Mononuclear cell (primary cell): ENCODE results near the gene UST. TPM values are rescaled to one million over a fixed set of nuclear protein-coding genes. Genes with fewer than 3 reads are reported as not detected.

Source experiments
- H3K27me3 ChIP-seq: 2 replicates; pipeline ENCODE4 v1.6.0; 2011; ENCODE audit warnings: low read length, control low read depth; ENCODE audit not compliant: insufficient read depth
- H3K4me1 ChIP-seq: 2 replicates; pipeline ENCODE4 v1.5.1; 2011; ENCODE audit warnings: mild to moderate bottlenecking, low read length, control low read depth; ENCODE audit not compliant: insufficient read depth
- H3K4me3 ChIP-seq: 2 replicates; pipeline ENCODE4 v1.5.1; 2011; ENCODE audit warnings: mild to moderate bottlenecking, low read length, moderate library complexity
- H3K9me3 ChIP-seq: 2 replicates; pipeline ENCODE4 v1.5.1; 2011; ENCODE audit warnings: low read depth, mild to moderate bottlenecking, control low read depth, low read length
- total RNA-seq: library from RNA; depleted of rRNA; stranded (reverse); fragments of >200 nt; gene quantifications from one replicate; pipeline ENCODE4 v1.2.3, GENCODE V29; 2012

Gene UST
- total RNA-seq, 1 donor: 1.5 TPM

DNA sequence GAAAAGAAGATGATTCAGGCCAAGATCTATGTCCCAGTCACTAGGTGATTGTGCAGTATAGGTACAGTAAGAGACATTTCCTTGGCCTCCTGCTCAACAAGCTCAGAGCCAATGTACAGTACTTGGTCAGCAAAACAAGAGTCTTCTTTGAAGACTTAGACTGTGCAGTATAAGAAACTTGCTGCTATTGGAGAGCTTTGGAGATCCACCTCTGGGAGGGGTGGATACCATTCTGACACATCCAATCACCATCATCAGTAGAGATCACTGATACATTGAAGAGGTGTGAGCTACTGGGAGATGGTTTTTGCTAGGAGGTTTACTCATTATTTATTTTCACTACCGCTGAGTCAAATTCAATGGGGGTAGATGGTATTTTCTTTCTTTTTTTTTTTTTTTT, 77.5 kb downstream of the UST start:
- Histone ChIP-seq H3K9me3 (no peaks in the 10 kb centered on the region), H3K27me3 (no peaks in the 10 kb centered on the region)

GRCh38 chr6:148824960-148825359, 78.1 kb downstream of the UST start:
- Histone ChIP-seq H3K9me3 (no peaks in the 10 kb centered on the region), H3K27me3 (no peaks in the 10 kb centered on the region), H3K4me3 (no peak overlapping the region), H3K4me1 (no peaks in the 10 kb centered on the region)

More for the DNA sequence above, 77.5 kb downstream of the UST start:
- no peaks in the 10 kb centered on the region for H3K4me1 ChIP-seq
- H3K4me3 ChIP-seq: no peak overlapping the region

GRCh38 chr6:148825492-148825891, 78.7 kb downstream of the UST start:
- Histone ChIP-seq H3K4me1 (peaks cover 3% of the 10 kb centered on the region), H3K4me3 (no peak overlapping the region), H3K9me3 (no peaks in the 10 kb centered on the region), H3K27me3 (no peaks in the 10 kb centered on the region)

DNA sequence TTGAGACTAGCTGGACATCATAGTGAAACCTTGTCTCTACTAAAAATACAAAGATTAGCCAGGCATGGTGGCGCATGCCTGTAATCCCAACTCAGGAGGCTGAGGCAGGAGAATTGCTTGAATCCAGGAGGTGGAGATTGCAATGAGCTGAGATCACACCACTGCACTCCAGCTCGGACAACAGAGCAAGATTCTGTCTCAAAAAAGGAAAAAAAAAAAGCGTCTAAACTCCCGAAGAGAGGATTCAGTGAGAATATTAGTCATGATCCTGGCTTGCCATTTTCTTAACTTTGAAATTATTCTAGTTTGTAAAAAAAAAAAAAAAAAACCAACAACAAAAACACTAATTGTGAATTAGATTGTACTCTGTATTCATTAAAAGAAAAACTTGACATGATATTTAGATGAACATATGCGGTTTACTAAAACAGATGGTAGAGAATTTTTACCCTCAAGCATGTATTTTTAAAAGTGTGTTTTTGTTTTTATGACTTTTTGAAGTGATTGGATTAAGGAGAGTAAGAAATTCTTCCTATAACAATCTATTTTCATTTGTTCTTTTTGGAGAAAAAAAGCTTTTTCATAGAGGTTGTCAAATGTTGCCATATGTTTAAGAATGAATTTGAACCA, 80.7 kb downstream of the UST start:
- Histone ChIP-seq H3K9me3 (no peaks in the 10 kb centered on the region), H3K4me3 (no peak overlapping the region), H3K4me1 (peaks cover 5% of the 10 kb centered on the region), H3K27me3 (no peaks in the 10 kb centered on the region)

DNA sequence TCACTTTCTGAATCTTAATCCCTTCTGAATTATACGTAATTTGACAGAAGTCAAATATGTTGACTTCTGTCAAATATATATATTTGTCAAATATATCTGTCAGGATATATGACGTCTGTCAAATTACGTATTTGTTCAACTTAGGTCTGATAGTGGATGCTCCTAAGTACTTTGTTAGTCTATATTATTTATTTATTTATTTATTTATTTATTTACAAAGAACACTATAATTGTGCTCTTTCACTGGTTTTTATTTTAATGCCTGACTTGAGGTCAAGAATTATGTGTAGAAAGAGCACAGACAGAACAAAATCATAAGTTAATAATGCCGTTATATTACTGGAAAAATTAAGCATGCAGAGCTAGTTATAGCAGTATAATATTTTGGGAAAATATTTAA, 81.2 kb downstream of the UST start:
- H3K4me1 ChIP-seq: peaks cover 5% of the 10 kb centered on the region
- H3K27me3 ChIP-seq: no peaks in the 10 kb centered on the region
- H3K9me3 ChIP-seq: no peaks in the 10 kb centered on the region
- H3K4me3 ChIP-seq: no peak overlapping the region

DNA sequence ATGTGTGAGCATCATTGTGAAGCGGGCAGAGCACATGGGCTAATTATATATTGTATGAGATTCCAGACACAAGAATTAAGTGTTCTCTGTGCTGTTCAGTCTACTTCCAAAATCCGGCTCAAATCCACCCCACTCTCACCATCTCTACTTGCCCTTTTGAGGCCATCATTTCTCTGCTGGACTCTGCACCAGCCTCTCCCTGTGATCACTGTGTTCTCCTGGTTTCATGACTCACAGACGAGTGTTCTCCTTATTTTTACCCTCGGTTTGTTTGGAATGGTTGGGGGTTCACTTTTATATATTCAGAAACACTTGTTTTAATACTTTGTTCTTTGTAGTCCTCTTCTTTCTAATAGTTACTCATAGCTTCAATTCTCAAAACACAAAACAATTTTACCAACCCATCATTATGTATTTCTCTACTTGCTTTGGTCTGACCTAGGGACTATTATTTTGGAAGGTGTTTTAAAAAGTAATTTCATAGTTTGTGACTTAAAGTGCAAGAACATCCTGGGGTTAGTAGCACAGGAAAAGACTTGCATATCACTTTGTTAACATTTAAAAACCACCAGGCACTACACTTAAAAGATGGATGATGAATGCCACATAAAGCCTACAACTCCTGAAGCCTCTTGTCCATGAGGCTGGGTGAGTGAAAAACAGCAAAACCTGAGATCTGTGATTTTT, 82.7 kb downstream of the UST start:
- no peak overlapping the region for H3K4me3 ChIP-seq
- H3K4me1 ChIP-seq: peaks cover 5% of the 10 kb centered on the region
- H3K27me3 ChIP-seq: no peaks in the 10 kb centered on the region
- no peaks in the 10 kb centered on the region for H3K9me3 ChIP-seq

DNA sequence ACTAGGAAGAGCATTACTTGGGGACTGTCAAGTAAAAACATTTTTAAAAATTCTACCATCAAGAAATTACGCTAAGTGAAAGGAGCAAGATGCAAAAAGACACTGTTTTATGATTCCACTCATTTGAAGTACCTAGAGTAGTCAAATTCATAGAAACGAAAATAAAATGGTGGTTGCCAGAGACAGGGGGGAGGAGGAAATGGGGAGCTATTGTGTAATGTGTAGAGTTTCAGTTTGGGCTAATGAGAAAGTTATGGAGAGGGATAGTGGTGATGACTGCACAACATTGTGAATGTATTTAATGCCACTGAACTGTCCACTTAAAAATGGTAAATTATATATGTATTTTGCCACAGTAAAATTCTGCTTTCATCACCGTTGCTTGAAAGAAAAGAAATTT, 83.8 kb downstream of the UST start:
- Histone ChIP-seq H3K4me3 (no peak overlapping the region), H3K4me1 (peaks cover 5% of the 10 kb centered on the region), H3K27me3 (no peaks in the 10 kb centered on the region), H3K9me3 (no peaks in the 10 kb centered on the region)

- peak overlapping the region; percentile 7 for H3K4me3 ChIP-seq
Measured at GRCh38 chr6:148831064-148831463, 84.2 kb downstream of the UST start.

DNA sequence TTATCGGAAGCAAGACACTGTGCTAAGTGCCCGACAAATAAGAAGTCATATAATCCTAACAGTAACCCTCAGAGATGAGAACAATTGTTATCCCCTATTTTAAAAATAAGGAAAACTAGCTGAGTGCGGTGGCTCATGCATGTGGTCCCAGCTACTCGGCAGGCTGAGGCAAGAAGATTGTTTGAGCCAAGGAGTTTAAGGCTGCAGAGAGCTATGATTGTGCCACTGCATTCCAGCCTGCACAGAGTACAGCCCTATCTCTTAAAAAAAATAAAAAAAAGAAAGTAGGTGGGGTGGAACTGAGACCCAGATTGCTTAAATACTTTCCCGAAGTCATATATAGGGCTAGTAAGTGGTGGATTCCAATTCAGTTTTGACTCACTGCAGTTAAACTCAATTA, 84.7 kb downstream of the UST start:
- Histone ChIP-seq H3K9me3 (no peaks in the 10 kb centered on the region), H3K27me3 (no peaks in the 10 kb centered on the region), H3K4me3 (no peak overlapping the region), H3K4me1 (peaks cover 5% of the 10 kb centered on the region)

More at GRCh38 chr6:148831064-148831463, 84.2 kb downstream of the UST start:
- Histone ChIP-seq H3K9me3 (no peaks in the 10 kb centered on the region), H3K27me3 (no peaks in the 10 kb centered on the region), H3K4me1 (peaks cover 5% of the 10 kb centered on the region)

DNA sequence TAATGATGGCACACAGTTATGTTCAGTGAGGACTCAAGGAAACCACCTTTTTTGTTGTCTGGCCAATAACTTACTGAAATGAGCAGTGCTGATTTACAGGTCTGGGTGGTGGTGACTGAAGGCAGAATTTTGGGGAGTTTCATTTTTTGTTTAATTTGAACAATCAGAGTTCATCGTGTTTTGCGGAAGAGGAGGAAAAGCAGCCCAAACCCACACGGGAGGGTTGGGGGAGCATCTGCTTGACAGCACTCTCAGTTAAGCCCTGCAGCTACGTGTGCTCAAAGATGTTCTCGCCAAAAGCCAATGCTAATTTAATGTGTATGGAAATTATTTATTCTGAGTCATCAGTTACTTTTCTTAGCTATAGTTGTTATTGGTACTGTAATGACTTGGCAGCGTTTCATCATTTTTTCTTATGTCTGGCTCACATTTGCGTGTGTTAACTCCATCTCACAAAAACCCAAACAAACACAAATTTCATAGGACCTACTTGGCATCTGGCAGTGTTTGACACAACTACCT, 89.2 kb downstream of the UST start:
- Histone ChIP-seq H3K27me3 (no peaks in the 10 kb centered on the region), H3K9me3 (no peaks in the 10 kb centered on the region), H3K4me3 (no peak overlapping the region)

GRCh38 chr6:148836751-148837150, 89.9 kb downstream of the UST start:
- Histone ChIP-seq H3K4me1 (no peaks in the 10 kb centered on the region), H3K4me3 (no peak overlapping the region), H3K27me3 (no peaks in the 10 kb centered on the region), H3K9me3 (no peaks in the 10 kb centered on the region)

More for the DNA sequence above, 89.2 kb downstream of the UST start:
- no peaks in the 10 kb centered on the region for H3K4me1 ChIP-seq

- Histone ChIP-seq H3K4me1 (no peaks in the 10 kb centered on the region), H3K9me3 (no peaks in the 10 kb centered on the region), H3K27me3 (no peaks in the 10 kb centered on the region), H3K4me3 (no peak overlapping the region)
Measured at GRCh38 chr6:148837941-148838340, 91.1 kb downstream of the UST start.

DNA sequence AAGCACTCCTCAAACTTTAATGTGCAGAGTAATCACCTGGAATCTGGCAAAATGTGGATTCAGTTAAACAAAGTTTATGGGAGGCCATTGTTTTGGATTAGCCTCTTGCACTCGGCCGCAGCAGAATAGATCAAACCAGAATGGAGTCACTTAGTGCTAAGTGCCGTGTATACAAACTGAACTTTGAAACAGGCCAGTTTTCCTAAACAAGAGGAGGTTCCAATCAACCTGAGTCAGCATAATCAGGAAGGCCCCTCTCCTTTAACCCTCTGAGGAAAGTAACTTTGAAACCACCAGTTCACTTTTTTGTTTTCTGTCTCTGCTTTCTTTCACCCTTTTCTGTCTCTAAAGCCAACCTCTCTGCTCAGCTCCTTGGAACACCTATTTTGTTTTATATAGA, 92.2 kb downstream of the UST start:
- no peaks in the 10 kb centered on the region for H3K27me3 ChIP-seq

GRCh38 chr6:148840256-148840655, 93.4 kb downstream of the UST start:
- Histone ChIP-seq H3K9me3 (no peaks in the 10 kb centered on the region), H3K4me1 (no peaks in the 10 kb centered on the region), H3K4me3 (no peak overlapping the region), H3K27me3 (no peaks in the 10 kb centered on the region)

More for the DNA sequence above, 92.2 kb downstream of the UST start:
- Histone ChIP-seq H3K4me3 (no peak overlapping the region), H3K9me3 (no peaks in the 10 kb centered on the region), H3K4me1 (no peaks in the 10 kb centered on the region)

DNA sequence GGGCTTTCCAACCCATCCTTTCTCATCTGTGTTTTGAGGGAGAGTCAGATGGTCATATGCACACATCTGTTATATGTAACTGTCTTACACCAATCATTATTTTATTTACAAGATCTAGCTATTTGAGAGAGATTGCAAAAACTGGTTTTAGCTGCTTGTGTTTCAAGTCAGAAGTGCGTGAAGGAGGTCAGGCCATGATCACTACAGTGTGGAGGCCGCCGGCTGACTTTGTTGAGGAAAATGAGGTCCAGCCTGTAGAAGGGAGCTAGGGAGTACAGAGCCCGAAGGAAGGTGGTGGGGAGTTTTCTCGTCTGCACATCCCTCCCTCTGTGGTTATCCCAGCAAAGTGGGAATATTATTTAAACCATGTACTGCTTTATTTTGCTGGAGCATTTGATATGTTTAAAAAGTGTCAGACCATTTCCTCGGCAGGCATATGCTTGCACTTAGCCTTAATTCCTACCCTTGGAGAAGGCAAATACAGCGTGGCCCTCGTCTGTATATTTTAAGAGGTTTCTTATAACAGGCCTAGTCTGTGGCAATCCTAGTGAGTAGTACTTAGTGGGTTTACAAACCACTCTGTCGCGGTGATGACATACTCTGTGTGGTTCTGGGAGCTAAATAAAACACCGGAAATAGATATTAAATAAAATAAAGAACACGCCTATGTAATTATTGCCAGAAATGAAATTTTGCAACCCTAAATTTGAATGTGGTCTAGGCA, 95.6 kb downstream of the UST start:
- H3K4me1 ChIP-seq: no peaks in the 10 kb centered on the region
- no peaks in the 10 kb centered on the region for H3K9me3 ChIP-seq
- no peaks in the 10 kb centered on the region for H3K27me3 ChIP-seq
- H3K4me3 ChIP-seq: no peak overlapping the region
